Stomach (tissue), 9 donors: Measurements from ENCODE around the gene ST8SIA6. TPM values are rescaled to one million over a fixed set of nuclear protein-coding genes. Genes with fewer than 3 reads are reported as not detected.

Experiments used
- DNase-seq, 2 donors: peaks; one replicate each; pipeline versions ENCODE4 v3.0.0 to v3.0.0-alpha.2; 2013 to 2019
- H3K27ac ChIP-seq, 5 donors: fragments of 200-600 bp in 4 of 5; sonication (generic) in 4 of 5; one replicate each; pipeline ENCODE4 v1.5.1; 2013 to 2019; ENCODE audit warnings: mild to moderate bottlenecking in 1 of 5, moderate library complexity in 1 of 5
- H3K27me3 ChIP-seq, 3 donors: fragments of 200-600 bp; sonication (generic); one replicate each; pipeline ENCODE4 v1.5.1; 2017 to 2019; ENCODE audit warnings: mixed run types in 1 of 3
- H3K36me3 ChIP-seq, 4 donors: fragments of 200-600 bp; sonication (generic); 1 replicate in 3 of 4; 2 replicates in 1 of 4; pipeline ENCODE4 v1.5.1; 2016 to 2019
- H3K4me1 ChIP-seq, 4 donors: fragments of 200-600 bp; sonication (generic); one replicate each; pipeline ENCODE4 v1.5.1; 2016 to 2019
- H3K4me3 ChIP-seq, 4 donors: fragments of 200-600 bp; sonication (generic) in 3 of 4; one replicate each; pipeline ENCODE4 v1.5.1; 2016 to 2019; ENCODE audit warnings: mild to moderate bottlenecking in 1 of 4
- H3K9me3 ChIP-seq, 4 donors: fragments of 200-600 bp; sonication (generic); one replicate each; pipeline ENCODE4 v1.5.1; 2016 to 2019
- EP300 ChIP-seq: sonication (generic); formaldehyde crosslinking; IDR thresholded peaks from one replicate; pipeline ENCODE4 v1.6.1; 2017; ENCODE audit warnings: antibody characterized with exemption
- POLR2A ChIP-seq, 4 donors: fragments of 450-650 bp; IDR thresholded peaks; one replicate each; pipeline ENCODE4 v1.6.1; 2016; ENCODE audit warnings: antibody characterized with exemption in 4 of 4, control low read depth in 2 of 4, mild to moderate bottlenecking in 1 of 4, moderate library complexity in 1 of 4
- POLR2AphosphoS5 ChIP-seq, 3 donors: sonication (generic); formaldehyde crosslinking; IDR thresholded peaks; one replicate each; pipeline ENCODE4 v1.6.1; 2016; ENCODE audit warnings: antibody characterized with exemption in 3 of 3
- WGBS, 5 donors: extraction: QIAGEN DNeasy Blood & Tissue Kit in 3 of 5; methylation state at CpG; one replicate each; pipeline versions ENCODE4 v1.1.5 to v1.1.7; 2013 to 2018; 5-methylcytosine and 5-hydroxymethylcytosine counted together
- intact Hi-C: fragments of 100-400 bp; cut with DNase I; formaldehyde crosslinking; loops from one replicate; pipeline ENCODE4 v1.15.1; 2023; ENCODE audit warnings: low total_unique reads
- polyA plus RNA-seq, 3 donors: library from polyadenylated mRNA; stranded (reverse); fragments of 200-250 nt; gene quantifications; one replicate each; pipeline ENCODE4 v1.2.3, GENCODE V29; 2013
- total RNA-seq, 5 donors: library from RNA; depleted of rRNA; stranded (reverse); fragments of >200 nt; gene quantifications; one replicate each; pipeline versions ENCODE4 v1.1.0 to v1.2.3, GENCODE V29; 2014 to 2016
- TF ChIP-seq, protein P1 (sequence below), 7 experiments: fragments of 450-650 bp in 4 of 7; fragments of 200-600 bp in 3 of 7; sonication (generic) in 3 of 7; IDR thresholded peaks; one replicate each; pipeline ENCODE4 v1.5.1; 2016 to 2019; ENCODE audit warnings: antibody characterized with exemption in 7 of 7, control low read depth in 2 of 7, mild to moderate bottlenecking in 1 of 7
- donor health status: healthy with polysubstance abuse.
- donor health status: Bipolar disorder and iron deficiency.
- donor health status: healthy.

The ST8SIA6 gene
- total and polyA plus RNA-seq, 8 donors = 0.08 to 3.7 (median 0.19) TPM; not detected in 5

DNA sequence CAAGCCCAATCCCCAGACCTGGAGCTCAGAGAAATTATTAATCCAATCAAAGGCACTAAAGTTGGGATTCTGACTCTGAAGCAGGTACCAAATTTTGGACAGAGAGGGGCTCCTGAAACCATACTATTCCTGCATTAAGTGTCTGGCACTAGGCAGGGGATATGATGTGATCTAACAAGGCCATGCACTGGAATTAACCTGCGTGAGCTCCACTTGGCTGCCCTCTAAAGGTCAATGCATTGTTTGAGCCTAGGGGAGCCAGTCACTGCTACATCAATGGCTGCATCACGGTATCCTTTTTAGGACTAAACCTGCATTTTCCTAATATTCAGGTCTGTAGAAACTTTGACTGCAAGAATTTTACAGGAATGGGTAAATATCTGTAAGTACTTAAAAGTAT lies 42.1 kb downstream of the ST8SIA6 start:
- WGBS, 5 donors = 55 to 60% (median 58%) methylated on average over 2 of the region's 2 CpGs
- Histone ChIP-seq H3K9me3 (no peaks in the 10 kb centered on the region), H3K27me3 (no peaks in the 10 kb centered on the region), H3K27ac (no peak overlapping the region), H3K4me1 (no peaks in the 10 kb centered on the region), H3K4me3 (no peak overlapping the region), H3K36me3 (no peaks in the 10 kb centered on the region)
- no peak for DNase-seq
- intact Hi-C loops = no loop called here
- TF ChIP-seq, protein P1, sequence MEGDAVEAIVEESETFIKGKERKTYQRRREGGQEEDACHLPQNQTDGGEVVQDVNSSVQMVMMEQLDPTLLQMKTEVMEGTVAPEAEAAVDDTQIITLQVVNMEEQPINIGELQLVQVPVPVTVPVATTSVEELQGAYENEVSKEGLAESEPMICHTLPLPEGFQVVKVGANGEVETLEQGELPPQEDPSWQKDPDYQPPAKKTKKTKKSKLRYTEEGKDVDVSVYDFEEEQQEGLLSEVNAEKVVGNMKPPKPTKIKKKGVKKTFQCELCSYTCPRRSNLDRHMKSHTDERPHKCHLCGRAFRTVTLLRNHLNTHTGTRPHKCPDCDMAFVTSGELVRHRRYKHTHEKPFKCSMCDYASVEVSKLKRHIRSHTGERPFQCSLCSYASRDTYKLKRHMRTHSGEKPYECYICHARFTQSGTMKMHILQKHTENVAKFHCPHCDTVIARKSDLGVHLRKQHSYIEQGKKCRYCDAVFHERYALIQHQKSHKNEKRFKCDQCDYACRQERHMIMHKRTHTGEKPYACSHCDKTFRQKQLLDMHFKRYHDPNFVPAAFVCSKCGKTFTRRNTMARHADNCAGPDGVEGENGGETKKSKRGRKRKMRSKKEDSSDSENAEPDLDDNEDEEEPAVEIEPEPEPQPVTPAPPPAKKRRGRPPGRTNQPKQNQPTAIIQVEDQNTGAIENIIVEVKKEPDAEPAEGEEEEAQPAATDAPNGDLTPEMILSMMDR (IDR thresholded peaks at IDR 0.05) = no peak
- TF ChIP-seq POLR2AphosphoS5 (IDR thresholded peaks at IDR 0.05) = no peak

DNA sequence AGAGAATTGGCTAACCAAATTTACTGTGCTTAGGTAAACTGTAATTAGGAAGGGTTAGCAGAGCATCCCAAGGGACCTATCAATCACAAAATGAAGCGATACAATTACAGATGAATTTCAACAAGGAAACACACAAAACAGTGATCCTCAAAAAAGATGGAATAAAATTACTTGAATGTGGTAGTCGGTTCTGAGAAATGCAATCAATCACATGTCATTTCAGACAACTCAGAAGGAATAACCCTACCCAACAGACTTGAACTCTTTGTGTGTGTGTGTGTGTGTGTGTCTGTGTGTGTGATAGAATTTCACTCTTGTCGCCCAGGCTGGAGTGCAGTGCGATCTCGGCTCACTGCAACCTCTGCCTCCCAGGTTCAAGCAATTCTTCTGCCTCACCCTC lies 43.5 kb downstream of the ST8SIA6 start:
- H3K4me3 ChIP-seq = no peak overlapping the region
- no peak overlapping the region for H3K27ac ChIP-seq
- no peak for TF ChIP-seq POLR2A (IDR thresholded peaks at IDR 0.05)
- TF ChIP-seq, protein P1 (IDR thresholded peaks at IDR 0.05) = no peak
- no peak for TF ChIP-seq EP300
- TF ChIP-seq POLR2AphosphoS5 (IDR thresholded peaks at IDR 0.05) = no peak
- 74 to 85% (median 80%) methylated on average over 5 of the region's 5 CpGs for WGBS, 5 donors
- H3K4me1 ChIP-seq = no peaks in the 10 kb centered on the region
- no peaks in the 10 kb centered on the region for H3K36me3 ChIP-seq
- no peaks in the 10 kb centered on the region for H3K27me3 ChIP-seq
- intact Hi-C loops = no loop called here
- no peaks in the 10 kb centered on the region for H3K9me3 ChIP-seq
- no peak for DNase-seq

DNA sequence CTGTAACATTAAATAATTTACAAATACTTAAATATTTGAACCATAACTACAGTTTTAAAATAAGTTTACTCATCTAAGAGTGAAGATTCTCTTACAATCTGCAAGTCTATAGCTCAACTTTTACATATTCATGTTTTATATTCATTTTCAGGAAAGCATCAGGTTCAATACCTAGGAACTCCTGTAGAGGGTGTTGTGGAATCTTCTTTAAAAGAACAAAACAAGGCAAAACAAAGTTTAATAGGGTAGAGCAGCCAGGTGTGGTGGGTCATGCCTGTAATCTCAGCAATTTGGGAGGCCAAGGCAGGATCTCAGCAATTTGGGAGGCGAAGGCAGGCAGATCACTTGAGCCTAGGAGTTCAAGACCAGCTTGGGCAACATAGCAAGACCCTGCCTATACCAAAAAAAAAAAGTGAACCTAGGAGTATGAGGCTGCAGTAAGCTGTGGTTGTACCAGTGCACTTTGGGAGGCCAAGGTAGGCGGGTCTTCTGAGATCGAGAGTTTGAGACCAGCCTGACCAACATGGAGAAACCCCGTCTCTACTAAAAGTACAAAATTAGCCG lies 45.1 kb downstream of the ST8SIA6 start:
- intact Hi-C loops = no loop called here
- Histone ChIP-seq H3K9me3 (no peaks in the 10 kb centered on the region), H3K4me1 (no peaks in the 10 kb centered on the region), H3K36me3 (no peaks in the 10 kb centered on the region), H3K27me3 (no peaks in the 10 kb centered on the region), H3K4me3 (no peak overlapping the region), H3K27ac (no peak overlapping the region)
- TF ChIP-seq, protein P1 (IDR thresholded peaks at IDR 0.05) = peak in 1 of 7 experiments; percentile 32
- no peak for TF ChIP-seq POLR2A (IDR thresholded peaks at IDR 0.05)
- TF ChIP-seq POLR2AphosphoS5 (IDR thresholded peaks at IDR 0.05) = no peak
- no peak for TF ChIP-seq EP300
- DNase-seq = no peak
- WGBS, 5 donors = 85 to 97% (median 91%) methylated on average over 5 of the region's 5 CpGs

DNA sequence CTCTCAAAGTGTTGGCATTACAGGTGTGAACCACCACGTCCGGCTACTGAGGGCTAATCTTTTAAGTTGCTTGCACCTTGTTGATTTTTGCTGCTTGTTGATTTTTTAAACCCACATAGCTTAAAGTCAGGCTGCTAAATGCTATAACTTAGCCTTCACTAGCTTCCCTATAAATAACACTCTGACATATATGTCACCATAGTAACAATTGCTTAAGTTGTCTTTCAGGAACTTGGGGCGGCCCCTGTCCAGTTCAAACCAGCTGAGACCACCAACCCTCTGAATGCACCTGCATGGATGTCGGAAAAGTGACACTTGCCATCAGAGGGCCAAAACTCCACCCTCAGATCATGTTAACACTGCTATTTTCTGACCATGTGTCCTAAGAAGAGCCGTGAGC lies 47.3 kb downstream of the ST8SIA6 start:
- H3K27me3 ChIP-seq = no peaks in the 10 kb centered on the region
- H3K27ac ChIP-seq = no peak overlapping the region
- H3K4me1 ChIP-seq = no peaks in the 10 kb centered on the region
- intact Hi-C loops = no loop called here
- no peak for DNase-seq
- no peaks in the 10 kb centered on the region for H3K9me3 ChIP-seq
- no peak overlapping the region for H3K4me3 ChIP-seq
- no peaks in the 10 kb centered on the region for H3K36me3 ChIP-seq
- no peak for TF ChIP-seq POLR2AphosphoS5 (IDR thresholded peaks at IDR 0.05)
- TF ChIP-seq, protein P1 (IDR thresholded peaks at IDR 0.05) = no peak
- WGBS, 5 donors = 75 to 82% (median 78%) methylated on average over 5 of the region's 5 CpGs
